ENCODE results near the gene KLHL33. TPM values are rescaled to one million over a fixed set of nuclear protein-coding genes. Genes with fewer than 3 reads are reported as not detected.
"Not testable (repeated sequence)": the region's sequence is repeated elsewhere in the genome, so short reads cannot be mapped to it uniquely, and the experiment has no call there.

KLHL33 gene
- total RNA-seq, 2 donors from 2014 or later, result 0.05 TPM

GRCh38 chr14:20455355-20456300, 19.7 kb upstream of the KLHL33 start:
- Histone ChIP-seq H3K9me3 (no peaks in the 10 kb centered on the region), H3K4me3 (peak overlapping the region; percentile 69), H3K27me3 (no peaks in the 10 kb centered on the region), H3K27ac (peak overlapping the region; percentile 97), H3K36me3 (peaks cover 23% of the 10 kb centered on the region), H3K4me1 (peaks cover 18% of the 10 kb centered on the region), H3K9ac (ENCODE audit: low read depth in 2 of 2, low read length in 2 of 2) (peak overlapping the region; percentile 65 to 95)
- TF ChIP-seq, protein P1, sequence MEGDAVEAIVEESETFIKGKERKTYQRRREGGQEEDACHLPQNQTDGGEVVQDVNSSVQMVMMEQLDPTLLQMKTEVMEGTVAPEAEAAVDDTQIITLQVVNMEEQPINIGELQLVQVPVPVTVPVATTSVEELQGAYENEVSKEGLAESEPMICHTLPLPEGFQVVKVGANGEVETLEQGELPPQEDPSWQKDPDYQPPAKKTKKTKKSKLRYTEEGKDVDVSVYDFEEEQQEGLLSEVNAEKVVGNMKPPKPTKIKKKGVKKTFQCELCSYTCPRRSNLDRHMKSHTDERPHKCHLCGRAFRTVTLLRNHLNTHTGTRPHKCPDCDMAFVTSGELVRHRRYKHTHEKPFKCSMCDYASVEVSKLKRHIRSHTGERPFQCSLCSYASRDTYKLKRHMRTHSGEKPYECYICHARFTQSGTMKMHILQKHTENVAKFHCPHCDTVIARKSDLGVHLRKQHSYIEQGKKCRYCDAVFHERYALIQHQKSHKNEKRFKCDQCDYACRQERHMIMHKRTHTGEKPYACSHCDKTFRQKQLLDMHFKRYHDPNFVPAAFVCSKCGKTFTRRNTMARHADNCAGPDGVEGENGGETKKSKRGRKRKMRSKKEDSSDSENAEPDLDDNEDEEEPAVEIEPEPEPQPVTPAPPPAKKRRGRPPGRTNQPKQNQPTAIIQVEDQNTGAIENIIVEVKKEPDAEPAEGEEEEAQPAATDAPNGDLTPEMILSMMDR (IDR thresholded peaks at IDR 0.05), result no peak
- intact Hi-C loops (cut with DNase I), result loop anchor here (5.0 to 10.0 kb wide), 2 partner anchors 43 to 91 kb away; partner anchors contain the start of gene TEP1
- no peak for DNase-seq

DNA sequence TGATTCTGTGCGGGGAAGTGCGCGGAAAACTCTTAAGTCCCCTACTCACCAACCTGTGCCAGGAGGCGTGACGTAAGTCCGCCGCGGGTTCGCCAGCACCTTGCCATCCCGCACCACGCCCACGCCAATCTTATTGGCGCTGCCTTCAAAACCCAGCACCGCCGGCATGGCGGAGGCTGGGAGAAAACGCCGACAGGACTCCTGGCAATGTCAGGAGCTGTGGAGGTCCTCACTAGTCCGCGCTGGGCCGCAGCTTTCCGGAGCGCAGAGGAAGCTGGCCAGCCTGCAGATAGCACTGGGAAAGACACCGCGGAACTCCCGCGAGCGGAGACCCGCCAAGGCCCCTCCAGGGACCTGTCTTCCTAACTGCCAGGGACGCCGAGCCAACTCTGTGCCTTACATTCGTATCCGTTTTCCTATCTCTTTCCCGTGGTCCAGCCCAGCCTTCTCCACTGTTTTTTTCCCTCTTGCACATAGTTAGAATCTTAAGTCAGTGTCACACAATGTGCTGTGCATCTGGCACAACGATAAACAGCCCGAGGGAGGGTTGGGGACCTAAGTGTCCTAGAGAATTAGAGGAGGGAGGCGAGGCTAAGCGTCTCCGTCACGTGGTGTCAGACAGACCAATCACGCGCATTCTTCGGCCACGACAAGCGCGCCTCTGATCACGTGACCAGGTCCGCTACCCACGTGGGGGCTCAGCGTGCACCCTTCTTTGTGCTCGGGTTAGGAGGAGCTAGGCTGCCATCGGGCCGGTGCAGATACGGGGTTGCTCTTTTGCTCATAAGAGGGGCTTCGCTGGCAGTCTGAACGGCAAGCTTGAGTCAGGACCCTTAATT, 18.8 kb upstream of the KLHL33 start, which contains the start of the genes APEX1 and OSGEP:
APEX1 (plus strand) TSS at position 711 of the 839 bp plus-strand sequence. CDS start 420 bp downstream, outside the sequence.
OSGEP (minus strand) TSS at position 297 of the 839 bp plus-strand sequence; CDS start at position 168, 129 bp downstream.
- H3K36me3 ChIP-seq, result peaks cover 25% of the 10 kb centered on the region
- H3K4me1 ChIP-seq, result peaks cover 9% of the 10 kb centered on the region
- DNase-seq, result peak; percentile 99
- H3K9me3 ChIP-seq, result no peaks in the 10 kb centered on the region
- TF ChIP-seq, protein P1 (IDR thresholded peaks at IDR 0.05), result no peak
- peak within 1 kb of the TSS; percentile 97 for H3K27ac ChIP-seq
- no peaks in the 10 kb centered on the region for H3K27me3 ChIP-seq
- intact Hi-C loops (cut with DNase I), result loop anchor here (5.0 to 10.0 kb wide), 2 partner anchors 42 to 90 kb away; partner anchors contain the start of gene TEP1
- peak within 1 kb of the TSS; percentile 82 to 95 for H3K9ac ChIP-seq (ENCODE audit: low read depth in 2 of 2, low read length in 2 of 2)
- H3K4me3 ChIP-seq, result peak within 1 kb of the TSS; percentile 69

GRCh38 chr14:20452831-20453230, 16.9 kb upstream of the KLHL33 start:
- intact Hi-C loops (cut with DNase I), result loop anchor here (10.0 kb wide), 1 partner anchor 88 kb away; no protein-coding TSS in a partner anchor
- H3K36me3 ChIP-seq, result peaks cover 13% of the 10 kb centered on the region
- not testable (repeated sequence) for H3K4me3 ChIP-seq; H3K27ac ChIP-seq; H3K9me3 ChIP-seq; H3K4me1 ChIP-seq; H3K27me3 ChIP-seq; H3K9ac ChIP-seq (ENCODE audit: low read depth in 2 of 2, low read length in 2 of 2); DNase-seq

- H3K9me3 ChIP-seq, result no peaks in the 10 kb centered on the region
- intact Hi-C loops (cut with DNase I), result no loop called here
- H3K27me3 ChIP-seq, result no peaks in the 10 kb centered on the region
- H3K9ac ChIP-seq (ENCODE audit: low read depth in 2 of 2, low read length in 2 of 2), result no peak overlapping the region
- peaks cover 16% of the 10 kb centered on the region for H3K36me3 ChIP-seq
- DNase-seq, result no peak
- H3K4me3 ChIP-seq, result no peak overlapping the region
- no peaks in the 10 kb centered on the region for H3K4me1 ChIP-seq
- no peak overlapping the region for H3K27ac ChIP-seq
- TF ChIP-seq, protein P1 (IDR thresholded peaks at IDR 0.05), result no peak
These were observed 10.9 kb upstream of the KLHL33 start for GRCh38 chr14:20446889-20447288.

- H3K4me3 ChIP-seq; H3K9me3 ChIP-seq; DNase-seq; intact Hi-C loops (cut with DNase I); H3K27ac ChIP-seq; H3K27me3 ChIP-seq; H3K9ac ChIP-seq (ENCODE audit: low read depth in 2 of 2, low read length in 2 of 2); H3K4me1 ChIP-seq: not testable (repeated sequence)
- peaks cover 11% of the 10 kb centered on the region for H3K36me3 ChIP-seq
These were observed 7.7 kb upstream of the KLHL33 start for GRCh38 chr14:20443650-20444049.

DNA sequence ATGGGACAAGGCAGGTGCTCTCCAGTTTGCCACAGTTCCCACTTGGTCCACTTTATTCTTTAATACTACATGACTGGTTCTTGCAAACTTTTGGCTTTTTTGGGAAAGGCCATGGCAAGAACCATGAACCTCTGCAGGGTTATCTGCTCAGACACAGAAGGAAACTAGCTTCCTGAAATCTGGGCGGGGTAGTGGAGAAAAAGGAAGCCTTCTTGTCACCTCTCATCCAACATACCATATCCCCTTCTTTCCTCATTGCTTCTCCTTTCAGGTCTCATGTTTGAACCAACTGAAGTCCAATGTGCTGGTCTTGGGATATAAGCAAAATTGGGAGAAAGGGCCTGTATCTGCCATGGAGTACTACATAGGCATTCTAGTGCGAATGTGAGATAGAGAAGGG, 5.5 kb upstream of the KLHL33 start:
- Histone ChIP-seq H3K36me3 (no peaks in the 10 kb centered on the region), H3K9ac (ENCODE audit: low read depth in 2 of 2, low read length in 2 of 2) (no peak overlapping the region), H3K4me1 (no peaks in the 10 kb centered on the region), H3K27me3 (no peaks in the 10 kb centered on the region), H3K27ac (no peak overlapping the region), H3K4me3 (no peak overlapping the region), H3K9me3 (no peaks in the 10 kb centered on the region)
- intact Hi-C loops (cut with DNase I), result no loop called here
- TF ChIP-seq, protein P1 (IDR thresholded peaks at IDR 0.05), result no peak
- DNase-seq, result no peak
